ENCODE results near the gene TNS2.

Gene TNS2

DNA sequence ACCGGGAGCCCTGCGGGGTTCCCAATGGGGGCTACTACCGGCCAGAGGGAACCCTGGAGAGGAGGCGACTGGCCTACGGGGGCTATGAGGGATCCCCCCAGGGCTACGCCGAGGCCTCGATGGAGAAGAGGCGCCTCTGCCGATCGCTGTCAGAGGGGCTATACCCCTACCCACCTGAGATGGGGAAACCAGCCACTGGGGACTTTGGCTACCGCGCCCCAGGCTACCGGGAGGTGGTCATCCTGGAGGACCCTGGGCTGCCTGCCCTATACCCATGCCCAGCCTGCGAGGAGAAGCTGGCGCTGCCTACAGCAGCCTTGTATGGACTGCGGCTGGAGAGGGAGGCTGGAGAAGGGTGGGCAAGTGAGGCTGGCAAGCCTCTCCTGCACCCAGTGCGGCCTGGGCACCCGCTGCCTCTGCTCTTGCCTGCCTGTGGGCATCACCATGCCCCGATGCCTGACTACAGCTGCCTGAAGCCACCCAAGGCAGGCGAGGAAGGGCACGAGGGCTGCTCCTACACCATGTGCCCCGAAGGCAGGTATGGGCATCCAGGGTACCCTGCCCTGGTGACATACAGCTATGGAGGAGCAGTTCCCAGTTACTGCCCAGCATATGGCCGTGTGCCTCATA lies 9.7 kb downstream of the TNS2 start:
- TF ChIP-seq, protein P1, sequence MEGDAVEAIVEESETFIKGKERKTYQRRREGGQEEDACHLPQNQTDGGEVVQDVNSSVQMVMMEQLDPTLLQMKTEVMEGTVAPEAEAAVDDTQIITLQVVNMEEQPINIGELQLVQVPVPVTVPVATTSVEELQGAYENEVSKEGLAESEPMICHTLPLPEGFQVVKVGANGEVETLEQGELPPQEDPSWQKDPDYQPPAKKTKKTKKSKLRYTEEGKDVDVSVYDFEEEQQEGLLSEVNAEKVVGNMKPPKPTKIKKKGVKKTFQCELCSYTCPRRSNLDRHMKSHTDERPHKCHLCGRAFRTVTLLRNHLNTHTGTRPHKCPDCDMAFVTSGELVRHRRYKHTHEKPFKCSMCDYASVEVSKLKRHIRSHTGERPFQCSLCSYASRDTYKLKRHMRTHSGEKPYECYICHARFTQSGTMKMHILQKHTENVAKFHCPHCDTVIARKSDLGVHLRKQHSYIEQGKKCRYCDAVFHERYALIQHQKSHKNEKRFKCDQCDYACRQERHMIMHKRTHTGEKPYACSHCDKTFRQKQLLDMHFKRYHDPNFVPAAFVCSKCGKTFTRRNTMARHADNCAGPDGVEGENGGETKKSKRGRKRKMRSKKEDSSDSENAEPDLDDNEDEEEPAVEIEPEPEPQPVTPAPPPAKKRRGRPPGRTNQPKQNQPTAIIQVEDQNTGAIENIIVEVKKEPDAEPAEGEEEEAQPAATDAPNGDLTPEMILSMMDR (IDR thresholded peaks at IDR 0.05; ENCODE audit: extremely low read depth, insufficient read depth, missing control alignments): no peak
- in situ Hi-C loops (cut with MboI; ENCODE audit: low pct_unique_long_range_greater_than_20kb, low sequenced_read_pairs, unreplicated experiment): no loop called here
- no peak for DNase-seq (ENCODE audit: low spot score)

DNA sequence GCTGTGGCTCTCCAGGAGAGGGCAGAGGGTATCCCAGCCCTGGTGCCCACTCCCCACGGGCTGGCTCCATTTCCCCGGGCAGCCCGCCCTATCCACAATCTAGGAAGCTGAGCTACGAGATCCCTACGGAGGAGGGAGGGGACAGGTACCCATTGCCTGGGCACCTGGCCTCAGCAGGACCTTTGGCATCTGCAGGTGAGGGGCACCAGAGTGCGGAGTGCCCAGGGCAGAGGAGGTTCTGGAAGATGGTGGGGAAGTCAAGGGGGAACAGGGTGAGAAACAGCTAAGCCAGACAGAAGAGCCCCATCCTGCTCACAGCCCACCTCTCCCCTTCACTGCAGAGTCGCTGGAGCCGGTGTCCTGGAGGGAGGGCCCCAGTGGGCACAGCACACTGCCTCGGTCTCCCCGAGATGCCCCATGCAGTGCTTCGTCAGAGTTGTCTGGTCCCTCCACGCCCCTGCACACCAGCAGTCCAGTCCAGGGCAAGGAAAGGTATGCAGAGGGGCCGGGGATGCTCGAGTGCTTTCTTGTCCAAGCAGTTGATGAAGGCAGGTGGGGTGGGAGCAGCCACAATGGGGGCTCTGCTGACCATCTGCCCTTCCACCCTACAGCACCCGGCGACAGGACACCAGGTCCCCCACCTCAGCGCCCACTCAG lies 10.3 kb downstream of the TNS2 start:
- DNase-seq (ENCODE audit: low spot score): no peak
- TF ChIP-seq, protein P1 (IDR thresholded peaks at IDR 0.05; ENCODE audit: extremely low read depth, insufficient read depth, missing control alignments): no peak
- in situ Hi-C loops (cut with MboI; ENCODE audit: low pct_unique_long_range_greater_than_20kb, low sequenced_read_pairs, unreplicated experiment): no loop called here

DNA sequence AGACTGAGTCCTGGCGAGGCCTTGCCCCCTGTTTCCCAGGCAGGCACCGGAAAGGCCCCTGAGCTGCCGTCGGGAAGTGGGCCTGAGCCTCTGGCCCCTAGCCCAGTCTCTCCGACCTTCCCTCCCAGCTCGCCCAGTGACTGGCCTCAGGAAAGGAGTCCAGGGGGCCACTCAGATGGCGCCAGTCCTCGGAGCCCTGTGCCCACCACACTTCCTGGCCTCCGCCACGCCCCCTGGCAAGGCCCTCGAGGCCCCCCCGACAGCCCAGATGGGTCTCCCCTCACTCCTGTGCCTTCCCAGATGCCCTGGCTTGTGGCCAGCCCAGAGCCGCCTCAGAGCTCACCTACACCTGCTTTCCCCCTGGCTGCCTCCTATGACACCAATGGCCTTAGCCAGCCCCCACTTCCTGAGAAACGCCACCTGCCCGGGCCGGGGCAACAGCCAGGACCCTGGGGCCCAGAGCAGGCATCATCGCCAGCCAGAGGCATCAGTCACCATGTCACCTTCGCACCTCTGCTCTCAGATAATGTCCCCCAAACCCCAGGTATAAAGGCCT lies 10.9 kb downstream of the TNS2 start:
- TF ChIP-seq, protein P1 (IDR thresholded peaks at IDR 0.05; ENCODE audit: extremely low read depth, insufficient read depth, missing control alignments): no peak
- no peak for DNase-seq (ENCODE audit: low spot score)
- in situ Hi-C loops (cut with MboI; ENCODE audit: low pct_unique_long_range_greater_than_20kb, low sequenced_read_pairs, unreplicated experiment): no loop called here

DNA sequence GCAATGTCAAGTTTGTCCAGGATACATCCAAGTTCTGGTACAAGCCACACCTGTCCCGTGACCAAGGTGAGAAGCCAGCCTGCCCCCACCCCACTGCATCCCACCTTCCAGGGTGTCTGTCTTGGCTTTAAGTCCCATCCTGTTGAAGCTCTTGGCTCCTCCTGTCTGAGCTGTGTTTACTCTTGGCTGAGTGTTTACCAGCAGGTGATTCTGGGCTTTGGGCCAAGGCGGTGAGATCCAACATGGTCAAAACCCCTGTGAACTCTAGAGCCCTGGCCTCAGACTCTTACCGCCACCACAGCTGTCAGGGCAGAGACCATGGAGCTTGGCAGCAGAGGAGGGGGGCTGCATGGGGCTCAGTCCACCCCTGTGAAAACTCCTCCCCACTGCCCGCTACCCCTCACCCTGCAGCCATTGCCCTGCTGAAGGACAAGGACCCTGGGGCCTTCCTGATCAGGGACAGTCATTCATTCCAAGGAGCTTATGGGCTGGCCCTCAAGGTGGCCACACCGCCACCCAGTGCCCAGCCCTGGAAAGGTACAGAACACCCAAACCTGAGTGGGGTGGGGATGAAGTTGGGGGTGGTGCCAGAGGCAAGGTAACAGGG lies 11.6 kb downstream of the TNS2 start:
- in situ Hi-C loops (cut with MboI; ENCODE audit: low pct_unique_long_range_greater_than_20kb, low sequenced_read_pairs, unreplicated experiment): no loop called here
- TF ChIP-seq, protein P1 (IDR thresholded peaks at IDR 0.05; ENCODE audit: extremely low read depth, insufficient read depth, missing control alignments): peak; percentile 29
- no peak for DNase-seq (ENCODE audit: low spot score)

DNA sequence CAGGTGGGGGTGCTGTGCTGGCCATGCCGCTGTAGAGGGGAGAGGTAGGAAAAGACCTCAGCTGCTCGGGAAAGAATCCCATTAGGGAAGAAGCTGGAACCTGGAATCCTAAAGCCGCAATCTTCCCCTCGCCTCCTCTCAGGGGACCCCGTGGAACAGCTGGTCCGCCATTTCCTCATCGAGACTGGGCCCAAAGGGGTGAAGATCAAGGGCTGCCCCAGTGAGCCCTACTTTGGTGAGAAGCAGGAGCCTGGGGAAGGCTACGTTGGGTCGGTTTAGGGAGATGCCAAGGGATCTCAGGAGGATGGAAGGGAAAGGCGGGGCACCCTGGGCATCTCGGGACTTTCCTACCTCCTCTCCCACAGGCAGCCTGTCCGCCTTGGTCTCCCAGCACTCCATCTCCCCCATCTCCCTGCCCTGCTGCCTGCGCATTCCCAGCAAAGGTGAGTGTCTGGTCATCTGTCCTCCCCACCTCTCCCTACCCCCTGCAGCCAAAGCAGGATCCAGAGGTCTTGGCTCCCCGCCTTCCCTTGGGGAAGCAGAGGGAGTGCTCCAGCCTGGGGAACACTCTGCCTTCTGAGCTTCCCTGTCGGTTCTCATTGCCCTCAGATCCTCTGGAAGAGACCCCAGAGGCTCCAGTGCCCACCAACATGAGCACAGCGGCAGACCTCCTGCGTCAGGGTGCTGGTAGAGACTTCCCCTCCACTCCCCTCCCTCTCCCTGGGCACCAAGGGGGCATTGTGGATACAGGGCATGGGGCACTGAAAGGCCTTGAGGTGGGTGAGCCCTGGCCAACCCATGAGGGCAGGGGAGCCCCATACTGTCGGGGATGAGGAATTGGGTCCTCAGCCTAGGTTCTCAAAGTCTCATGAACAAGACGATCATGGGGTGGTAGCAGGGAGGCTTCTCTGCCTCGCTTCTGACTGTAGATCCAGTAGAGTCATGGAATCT lies 12.4 kb downstream of the TNS2 start:
- no peak for DNase-seq (ENCODE audit: low spot score)
- in situ Hi-C loops (cut with MboI; ENCODE audit: low pct_unique_long_range_greater_than_20kb, low sequenced_read_pairs, unreplicated experiment): no loop called here
- TF ChIP-seq, protein P1 (IDR thresholded peaks at IDR 0.05; ENCODE audit: extremely low read depth, insufficient read depth, missing control alignments): no peak
